ENCODE results near the gene RNU6-1.

The RNU6-1 gene

DNA sequence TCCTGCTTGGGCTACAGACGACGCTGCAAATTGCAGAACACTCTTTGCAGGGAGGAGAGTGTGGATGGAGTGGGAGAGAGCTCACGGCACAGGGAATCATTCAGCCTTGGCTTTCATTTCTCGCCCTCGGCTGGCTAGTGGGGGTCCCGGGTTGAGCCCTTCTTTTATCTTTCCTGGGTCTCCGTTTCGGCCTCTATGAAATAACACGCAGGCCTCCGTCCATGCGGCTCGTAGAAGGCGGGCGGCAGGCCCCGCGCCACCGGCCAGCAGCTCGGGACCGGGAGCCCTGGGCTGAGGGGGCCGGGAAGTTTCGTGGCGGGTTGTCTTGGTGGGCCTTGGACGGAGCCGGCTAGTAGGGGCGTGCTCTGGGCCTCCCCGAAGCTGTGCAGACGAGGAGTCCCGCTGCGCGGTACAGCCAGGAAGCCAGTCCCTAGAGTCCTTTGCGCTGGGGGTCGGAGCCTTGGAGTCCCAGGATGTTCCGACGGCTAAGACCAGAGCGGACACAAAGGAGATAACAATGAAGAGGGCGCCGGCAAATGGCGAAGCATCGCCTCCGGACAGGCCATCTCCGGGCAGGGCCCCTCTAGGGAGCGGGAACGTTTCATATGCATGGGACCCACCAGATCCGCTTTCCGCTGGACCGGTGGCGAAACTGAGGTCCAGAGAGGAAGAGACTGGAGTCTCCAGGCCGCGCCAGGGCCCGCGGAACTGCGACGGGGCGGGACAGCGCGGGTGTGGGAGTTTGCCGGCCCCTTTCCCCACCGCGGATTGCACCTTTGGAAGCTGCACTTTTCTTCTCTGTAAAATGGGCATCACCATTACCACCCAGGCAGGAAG is 4.3 kb downstream of the RNU6-1 start:
- no peak overlapping the region for H3K27ac ChIP-seq

DNA sequence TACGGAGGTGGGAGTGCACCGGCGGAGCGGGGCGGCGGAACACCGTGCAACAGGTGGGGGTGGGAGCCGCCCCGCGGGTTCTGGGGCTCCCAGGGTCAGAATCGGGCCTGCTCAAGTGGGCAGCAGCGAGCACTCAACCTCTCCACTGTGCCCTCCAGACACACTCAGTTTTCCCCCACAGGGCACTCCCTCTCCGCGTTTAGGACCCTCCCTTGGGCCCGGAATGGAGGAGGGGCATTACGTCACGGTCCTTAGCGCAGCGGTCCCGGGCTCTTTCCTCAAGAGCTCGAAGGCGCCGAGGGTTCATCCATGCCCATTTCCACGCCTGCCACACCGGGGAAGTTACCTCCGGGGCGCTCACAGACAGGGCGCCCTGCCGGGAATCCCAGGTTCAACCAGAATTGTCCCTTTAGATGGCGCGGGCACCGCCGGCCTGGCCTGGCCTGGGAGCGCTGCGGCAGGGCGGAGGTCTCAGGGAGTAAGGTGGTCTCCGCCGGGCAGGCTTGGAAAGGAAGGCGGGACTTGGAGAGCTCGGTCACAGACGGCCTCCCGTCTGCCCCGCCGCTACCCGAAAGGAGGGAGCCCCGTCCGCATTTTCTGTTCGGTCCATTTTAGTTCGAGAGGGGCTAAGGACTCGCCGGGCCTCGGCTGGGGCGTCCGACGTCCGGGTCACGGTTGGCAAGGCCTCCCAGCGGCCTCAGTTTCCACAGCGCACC is 5.1 kb downstream of the RNU6-1 start:
- H3K4me3 ChIP-seq = peak overlapping the region; percentile 16 to 36 (median 24)
- H3K27ac ChIP-seq = no peak overlapping the region

More for the DNA sequence above, 4.3 kb downstream of the RNU6-1 start:
- peak overlapping the region; percentile 16 to 36 (median 24) for H3K4me3 ChIP-seq

DNA sequence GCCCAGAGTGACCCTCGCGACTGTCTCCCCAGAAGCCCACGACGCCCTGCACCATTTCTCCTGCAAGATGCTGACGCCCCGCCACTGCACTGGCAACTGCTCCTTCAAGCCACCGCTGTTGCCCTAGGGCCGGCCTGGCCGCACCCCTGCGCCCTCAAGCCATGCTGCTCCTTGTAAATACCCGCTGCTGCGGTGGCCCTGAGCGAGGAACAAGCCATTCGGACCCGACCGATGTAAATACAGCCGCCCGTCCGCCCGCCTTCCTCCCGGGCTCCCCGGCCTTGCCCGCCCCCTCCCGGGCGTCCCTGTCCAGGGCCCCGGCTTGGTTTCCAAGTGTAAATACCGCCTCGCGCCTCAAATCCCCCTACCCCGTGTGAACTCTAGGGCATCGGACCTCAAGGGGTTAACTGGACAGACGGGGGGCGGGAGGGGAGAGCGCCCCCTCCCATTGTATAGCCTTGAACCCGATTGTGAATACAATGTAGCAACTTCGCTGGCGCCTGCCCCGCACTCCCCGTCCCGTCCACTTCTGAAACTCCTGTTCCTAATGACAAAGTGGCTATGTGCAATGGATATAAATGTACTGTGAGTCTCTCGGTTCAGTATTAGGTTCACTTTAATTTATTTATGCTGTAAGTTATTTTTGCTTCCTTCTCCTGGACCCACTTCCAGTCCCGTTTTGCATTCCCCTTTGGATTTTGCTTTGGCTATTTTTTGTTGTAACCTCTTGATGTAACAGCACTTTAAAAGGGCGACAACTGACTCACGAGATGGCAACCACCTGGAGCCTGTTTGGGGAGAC is 5.9 kb downstream of the RNU6-1 start:
- H3K4me3 ChIP-seq = peak overlapping the region; percentile 16 to 36 (median 24)
- H3K27ac ChIP-seq = no peak overlapping the region

DNA sequence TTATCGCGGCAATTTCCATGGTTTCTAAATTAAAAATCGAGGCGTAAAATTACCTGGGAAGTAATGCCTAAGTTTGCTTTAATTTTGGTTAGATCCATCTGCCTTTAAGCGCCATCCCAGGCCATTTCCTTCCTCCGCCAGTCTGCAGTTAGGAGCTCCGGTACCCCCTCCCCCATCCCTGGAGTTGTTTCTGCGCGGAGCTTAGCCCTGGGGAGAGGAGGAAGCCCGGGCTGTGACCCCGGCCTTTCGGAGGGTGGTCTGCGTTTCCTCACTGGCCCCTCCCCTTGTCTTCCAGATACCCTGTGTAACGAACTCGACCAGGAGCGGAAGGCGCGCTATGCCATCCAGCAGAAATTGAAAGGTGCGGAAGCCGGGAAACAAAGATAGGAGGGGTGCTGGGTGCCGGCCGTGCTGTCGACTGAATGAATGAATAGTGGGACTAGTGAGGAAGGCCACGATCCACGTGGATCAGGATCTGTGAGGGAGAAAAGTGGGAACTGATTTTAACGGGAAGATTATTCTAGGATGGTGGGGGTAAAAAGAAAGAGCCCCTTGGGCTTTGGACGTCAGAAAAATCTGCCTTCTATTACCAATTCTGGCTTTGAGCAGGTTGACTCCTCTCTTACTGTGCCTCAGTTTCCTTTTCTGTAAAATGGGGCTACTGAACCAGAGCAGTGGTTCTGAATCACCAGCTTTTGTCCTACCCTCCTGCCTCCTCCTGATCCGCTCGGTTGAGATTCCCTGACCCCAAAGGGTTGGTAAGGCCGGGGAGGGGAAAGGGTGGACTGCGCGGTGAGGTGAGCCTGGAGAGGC is 6.7 kb downstream of the RNU6-1 start:
- H3K27ac ChIP-seq = no peak overlapping the region
- H3K4me3 ChIP-seq = peak overlapping the region in 2 of 7 experiments; percentile 4 to 27

DNA sequence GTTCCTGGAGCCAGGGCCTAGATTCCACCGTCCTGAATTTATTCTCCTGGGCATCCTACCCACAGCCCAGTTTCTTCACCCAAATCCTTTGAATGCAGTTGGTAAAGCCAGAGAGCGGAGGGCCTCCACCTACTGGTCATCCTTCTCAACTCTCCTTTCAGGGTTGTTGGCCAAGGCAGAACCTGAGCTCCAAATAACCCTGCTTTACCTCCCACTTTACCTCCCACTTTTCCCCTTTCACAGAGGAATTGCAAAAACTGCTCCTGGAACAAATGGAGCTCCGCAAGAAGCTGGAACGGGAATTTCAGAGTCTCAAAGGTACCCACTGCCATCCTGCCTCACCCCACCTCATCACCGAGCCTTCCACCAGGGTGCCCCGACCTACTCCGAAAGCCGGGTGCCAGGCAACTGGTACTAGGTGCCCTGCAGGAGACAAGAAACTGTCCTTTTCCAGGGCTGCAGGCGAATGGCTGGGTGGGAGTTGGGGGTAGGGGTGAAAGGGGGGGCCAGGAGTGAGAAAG is 7.8 kb downstream of the RNU6-1 start:
- Histone ChIP-seq H3K27ac (no peak overlapping the region), H3K4me3 (no peak overlapping the region)

DNA sequence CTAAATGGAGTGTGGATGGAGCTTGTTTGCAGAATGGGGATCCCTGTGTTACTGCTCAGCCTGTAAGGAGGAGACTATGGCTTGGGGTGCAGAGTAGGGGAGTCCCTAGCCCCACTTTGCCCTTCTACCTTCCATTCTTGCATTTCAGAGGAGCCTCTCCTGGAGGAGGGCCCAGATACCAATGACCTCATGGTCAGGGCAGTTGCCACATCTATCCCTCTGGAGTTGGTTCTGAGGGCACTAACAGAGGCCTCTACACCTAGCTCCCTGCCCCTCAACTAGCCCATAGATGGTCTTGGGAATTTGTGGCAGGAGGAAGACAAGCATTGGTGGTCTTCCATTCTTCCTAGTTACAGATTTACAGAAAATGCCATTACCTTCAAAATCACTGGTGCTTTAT is 8.5 kb downstream of the RNU6-1 start:
- no peak overlapping the region for H3K4me3 ChIP-seq
- no peak overlapping the region for H3K27ac ChIP-seq

DNA sequence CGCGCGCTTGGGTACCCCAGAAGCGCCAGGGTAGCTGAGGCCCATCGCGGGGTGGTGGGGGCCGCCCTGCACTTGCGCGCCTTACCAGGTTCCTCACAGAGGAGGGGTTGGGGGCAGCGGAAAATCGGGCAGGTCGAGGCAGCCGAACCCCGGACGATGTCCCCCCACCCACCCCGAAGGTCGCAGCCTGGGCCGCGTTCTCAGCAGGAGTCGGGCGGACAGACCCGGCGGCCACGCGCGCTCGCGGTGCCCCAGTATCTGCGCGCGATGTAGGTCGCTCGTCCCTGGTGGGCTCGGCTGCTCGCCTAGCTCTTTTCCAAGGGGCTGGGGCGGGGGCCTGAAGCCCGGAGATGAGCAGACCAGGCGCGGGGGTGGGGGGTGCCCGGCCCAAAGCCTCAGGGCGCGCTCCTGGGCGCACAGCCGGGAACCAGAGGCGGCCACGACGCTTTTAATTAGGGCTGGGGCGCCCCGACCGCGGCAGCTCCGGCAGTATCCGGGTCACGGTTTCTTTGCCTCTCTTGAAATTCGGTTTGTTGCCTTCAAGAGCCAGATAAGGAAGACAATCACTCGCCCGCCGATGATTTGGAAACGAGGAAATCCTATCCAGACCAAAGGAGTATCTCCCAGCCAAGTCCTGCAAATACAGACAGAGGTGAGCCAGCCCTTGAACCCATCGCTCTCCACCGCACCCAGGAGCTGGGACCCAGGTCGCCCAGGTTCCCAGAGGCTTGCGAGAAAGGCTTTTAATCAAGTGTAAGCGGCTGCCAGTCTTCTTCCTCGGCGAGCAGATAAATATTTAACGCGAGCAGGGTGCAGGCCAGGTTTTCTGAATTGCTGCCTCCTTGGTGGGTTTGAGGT is 10.0 kb downstream of the RNU6-1 start:
- peak overlapping the region in 1 of 7 experiments; percentile 1 for H3K4me3 ChIP-seq
- no peak overlapping the region for H3K27ac ChIP-seq

DNA sequence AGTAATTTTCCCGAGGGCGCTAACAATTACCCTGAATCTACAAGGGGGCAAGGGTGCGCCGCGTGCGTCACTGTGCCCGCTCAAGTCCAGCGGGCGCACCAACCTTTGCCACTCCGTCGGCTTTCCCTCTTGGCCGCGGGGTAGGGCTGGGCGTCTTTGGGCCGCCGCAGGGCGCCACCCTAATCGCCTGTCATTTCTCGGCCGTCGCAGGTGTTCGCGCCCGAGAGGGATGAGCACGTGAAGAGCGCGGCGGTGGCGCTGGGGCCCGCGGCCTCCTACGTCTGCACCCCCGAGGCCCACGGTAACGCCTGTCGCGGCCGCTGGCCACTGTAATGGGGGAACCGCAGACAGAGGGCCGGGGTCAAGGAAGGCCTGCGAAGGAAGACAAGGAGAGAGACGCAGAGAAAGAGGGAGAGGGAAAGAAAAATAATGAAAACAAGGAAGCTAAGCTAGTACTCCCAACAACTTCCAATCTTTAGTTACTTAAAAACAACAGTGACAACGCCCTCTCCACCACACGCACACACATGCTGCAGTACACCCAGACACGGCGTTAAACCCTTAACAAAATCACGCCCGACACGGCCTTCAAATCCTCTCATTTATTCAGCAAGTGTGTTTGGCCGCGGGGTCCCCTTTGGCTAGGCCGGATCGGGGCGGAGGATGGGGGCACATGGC is 10.7 kb downstream of the RNU6-1 start:
- Histone ChIP-seq H3K27ac (no peak overlapping the region), H3K4me3 (peak overlapping the region in 2 of 7 experiments; percentile 1 to 15)

DNA sequence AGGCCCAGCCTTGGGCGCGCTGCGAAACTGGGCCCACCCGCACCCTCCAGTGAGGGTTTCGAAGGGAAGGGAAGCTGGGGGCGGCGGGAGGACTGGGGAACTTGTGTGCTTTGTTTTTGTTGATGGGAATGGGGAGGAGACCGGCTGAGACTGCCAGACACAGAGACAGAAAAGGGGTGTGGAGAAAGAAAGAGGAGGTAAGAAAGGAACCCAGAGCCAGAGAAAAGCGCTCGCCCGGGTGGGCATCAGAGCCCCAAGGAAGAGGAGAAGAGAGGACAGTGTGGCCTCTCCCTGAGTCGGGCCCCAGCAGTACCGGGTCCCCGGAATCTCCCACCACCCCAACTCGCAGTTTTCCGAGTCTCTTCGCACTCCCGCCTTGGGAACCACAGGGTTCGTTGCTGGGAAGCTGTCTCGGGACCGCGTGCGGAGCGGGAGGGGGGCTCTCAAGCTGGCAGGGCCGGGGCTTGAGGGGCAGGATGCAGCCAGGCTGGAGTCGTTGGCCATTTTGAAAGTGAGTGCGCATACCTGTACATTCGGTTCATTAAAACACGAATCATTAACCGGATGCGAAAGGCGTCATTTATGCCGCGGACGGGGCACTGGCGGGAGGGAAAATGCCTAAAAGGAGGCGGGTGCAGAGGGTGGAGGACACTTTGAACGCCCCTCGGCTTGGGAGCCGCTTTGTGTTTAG is 11.4 kb downstream of the RNU6-1 start:
- no peak overlapping the region for H3K27ac ChIP-seq
- peak overlapping the region in 4 of 7 experiments; percentile 3 to 32 (median 12) for H3K4me3 ChIP-seq

DNA sequence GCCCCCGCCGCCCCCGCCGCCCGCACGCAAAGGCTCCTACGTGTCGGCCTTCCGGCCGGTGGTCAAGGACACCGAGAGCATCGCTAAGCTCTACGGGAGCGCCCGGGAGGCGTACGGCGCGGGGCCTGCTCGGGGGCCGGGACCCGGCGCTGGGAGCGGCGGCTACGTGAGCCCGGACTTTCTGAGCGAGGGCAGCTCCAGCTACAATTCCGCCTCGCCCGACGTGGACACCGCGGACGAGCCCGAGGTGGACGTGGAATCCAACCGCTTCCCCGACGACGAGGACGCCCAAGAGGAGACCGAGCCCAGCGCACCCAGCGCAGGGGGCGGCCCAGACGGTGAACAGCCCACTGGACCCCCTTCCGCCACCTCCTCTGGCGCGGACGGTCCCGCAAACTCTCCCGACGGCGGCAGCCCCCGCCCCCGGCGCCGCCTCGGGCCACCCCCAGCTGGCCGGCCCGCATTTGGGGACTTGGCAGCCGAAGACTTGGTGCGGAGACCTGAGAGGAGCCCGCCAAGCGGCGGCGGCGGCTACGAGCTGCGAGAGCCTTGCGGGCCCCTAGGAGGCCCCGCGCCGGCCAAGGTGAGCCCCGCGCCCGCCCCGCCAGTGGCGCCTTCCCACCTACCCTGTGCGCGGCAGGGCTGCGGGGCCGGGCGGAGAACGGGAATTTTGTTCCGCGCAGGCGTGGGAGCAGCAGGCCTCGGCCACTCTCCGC is 12.1 kb downstream of the RNU6-1 start:
- Histone ChIP-seq H3K27ac (no peak overlapping the region), H3K4me3 (peak overlapping the region in 4 of 7 experiments; percentile 3 to 32 (median 12))

DNA sequence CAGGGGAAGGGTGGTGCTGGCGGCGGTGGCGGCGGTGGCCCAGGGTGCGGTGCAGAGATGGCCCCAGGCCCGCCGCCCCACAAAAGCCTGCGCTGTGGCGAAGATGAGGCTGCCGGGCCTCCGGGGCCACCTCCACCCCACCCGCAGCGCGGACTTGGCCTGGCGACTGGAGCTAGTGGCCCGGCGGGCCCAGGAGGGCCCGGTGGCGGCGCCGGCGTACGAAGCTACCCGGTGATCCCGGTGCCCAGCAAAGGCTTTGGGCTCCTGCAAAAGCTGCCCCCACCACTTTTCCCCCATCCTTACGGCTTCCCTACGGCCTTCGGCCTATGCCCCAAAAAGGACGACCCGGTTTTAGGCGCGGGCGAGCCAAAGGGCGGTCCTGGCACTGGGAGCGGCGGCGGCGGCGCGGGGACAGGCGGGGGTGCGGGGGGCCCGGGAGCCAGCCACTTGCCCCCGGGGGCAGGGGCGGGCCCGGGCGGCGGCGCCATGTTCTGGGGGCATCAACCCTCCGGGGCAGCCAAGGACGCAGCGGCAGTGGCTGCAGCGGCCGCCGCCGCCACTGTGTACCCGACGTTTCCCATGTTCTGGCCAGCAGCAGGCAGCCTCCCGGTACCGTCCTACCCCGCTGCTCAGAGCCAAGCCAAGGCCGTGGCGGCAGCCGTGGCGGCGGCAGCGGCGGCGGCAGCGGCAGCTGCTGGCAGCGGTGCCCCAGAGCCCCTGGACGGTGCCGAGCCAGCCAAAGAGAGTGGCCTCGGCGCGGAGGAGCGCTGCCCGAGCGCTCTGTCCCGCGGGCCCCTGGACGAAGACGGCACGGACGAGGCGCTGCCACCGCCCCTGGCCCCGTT is 12.9 kb downstream of the RNU6-1 start:
- Histone ChIP-seq H3K27ac (no peak overlapping the region), H3K4me3 (no peak overlapping the region)

DNA sequence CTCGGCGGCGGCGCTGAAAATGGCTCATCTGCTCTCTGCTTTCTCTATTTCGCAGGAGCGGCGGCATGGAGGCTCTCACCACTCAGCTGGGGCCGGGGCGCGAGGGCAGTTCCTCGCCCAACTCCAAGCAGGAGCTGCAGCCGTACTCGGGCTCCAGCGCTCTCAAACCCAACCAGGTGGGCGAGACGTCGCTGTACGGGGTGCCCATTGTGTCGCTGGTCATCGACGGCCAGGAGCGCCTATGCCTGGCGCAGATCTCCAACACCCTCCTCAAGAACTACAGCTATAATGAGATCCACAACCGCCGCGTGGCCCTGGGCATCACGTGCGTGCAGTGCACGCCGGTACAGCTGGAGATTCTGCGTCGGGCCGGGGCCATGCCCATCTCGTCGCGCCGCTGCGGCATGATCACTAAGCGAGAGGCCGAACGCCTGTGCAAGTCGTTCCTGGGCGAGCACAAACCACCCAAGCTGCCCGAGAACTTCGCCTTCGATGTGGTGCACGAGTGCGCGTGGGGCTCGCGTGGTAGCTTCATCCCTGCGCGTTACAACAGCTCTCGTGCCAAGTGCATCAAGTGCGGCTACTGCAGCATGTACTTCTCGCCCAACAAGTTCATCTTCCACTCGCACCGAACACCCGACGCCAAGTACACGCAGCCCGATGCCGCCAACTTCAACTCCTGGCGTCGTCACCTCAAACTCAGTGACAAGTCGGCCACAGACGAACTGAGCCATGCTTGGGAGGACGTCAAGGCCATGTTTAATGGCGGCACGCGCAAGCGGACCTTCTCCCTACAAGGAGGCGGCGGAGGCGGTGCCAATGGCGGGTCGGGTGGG is 13.7 kb downstream of the RNU6-1 start:
- Histone ChIP-seq H3K4me3 (peak overlapping the region in 2 of 7 experiments; percentile 13 to 26), H3K27ac (no peak overlapping the region)

DNA sequence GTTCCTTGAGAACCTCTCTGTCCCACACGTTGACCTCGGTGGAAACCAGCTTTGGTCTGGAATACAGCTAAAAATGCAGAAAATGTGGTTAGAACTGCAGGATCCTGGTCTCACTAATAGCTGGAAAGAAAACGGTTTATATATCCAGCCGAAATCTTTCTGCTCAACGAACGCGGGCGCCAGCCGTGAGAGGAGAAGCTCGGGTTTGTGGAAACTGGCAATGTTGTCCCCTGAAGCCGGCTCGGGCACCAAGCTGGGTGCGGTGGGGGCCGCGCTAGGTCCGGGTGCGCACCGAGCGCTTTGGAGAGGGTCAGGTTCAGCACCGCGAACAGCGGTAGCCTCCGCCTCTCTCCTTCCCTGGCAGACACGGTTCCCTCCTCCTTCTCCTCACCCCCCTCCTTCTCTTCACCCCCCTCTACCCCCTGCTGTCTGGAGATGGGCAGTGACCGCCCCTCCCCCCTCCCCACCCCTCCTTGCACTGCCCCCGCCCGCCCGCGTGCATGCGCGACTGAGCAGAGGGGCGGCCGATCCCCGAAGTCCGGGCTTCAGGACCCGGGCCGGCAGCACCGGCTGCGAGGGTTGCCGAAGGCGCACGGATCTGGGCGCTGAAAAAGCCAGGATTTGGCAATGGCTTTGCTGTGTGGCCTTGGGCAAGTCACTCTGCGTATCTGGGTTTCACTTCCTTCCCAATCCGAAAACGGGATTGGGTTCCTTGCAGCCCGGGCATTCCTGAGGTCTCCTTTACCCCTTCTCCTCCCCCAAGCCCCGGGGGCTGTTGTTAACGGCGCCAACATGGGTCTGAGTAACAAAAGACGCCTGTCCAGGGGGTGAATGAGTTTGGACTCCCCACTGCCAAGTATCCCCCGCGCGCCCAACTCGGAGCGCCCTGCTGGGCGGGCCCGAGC is 14.6 kb downstream of the RNU6-1 start, which contains the start of gene SKOR1:
Gene SKOR1, plus strand, starts transcription at position 534 of the 905 bp plus-strand sequence. Its CDS starts 94 bp downstream, at position 628.
- H3K4me3 ChIP-seq = peak within 1 kb of the TSS in 2 of 7 experiments; percentile 13 to 26
- H3K27ac ChIP-seq = no peak within 1 kb of the TSS
